Astrocyte (in vitro differentiated cells and primary cell): ENCODE results near the gene C10orf67.
A peak's percentile ranks its signal among the peaks of the same experiment; 100 is the strongest.

ENCODE experiments used
- EZH2 ChIP-seq: IDR thresholded peaks from 2 replicates; pipeline ENCODE4 v1.6.1; 2012; ENCODE audit warnings: mild to moderate bottlenecking, low read length, inconsistent platforms; ENCODE audit not compliant: insufficient read depth
- TF ChIP-seq, protein P1 (sequence below): IDR thresholded peaks from 2 replicates; pipeline ENCODE4 v1.5.1; 2011; ENCODE audit warnings: low read depth, mild to moderate bottlenecking, inconsistent platforms, low read length, moderate library complexity; ENCODE audit not compliant: insufficient read depth

DNA sequence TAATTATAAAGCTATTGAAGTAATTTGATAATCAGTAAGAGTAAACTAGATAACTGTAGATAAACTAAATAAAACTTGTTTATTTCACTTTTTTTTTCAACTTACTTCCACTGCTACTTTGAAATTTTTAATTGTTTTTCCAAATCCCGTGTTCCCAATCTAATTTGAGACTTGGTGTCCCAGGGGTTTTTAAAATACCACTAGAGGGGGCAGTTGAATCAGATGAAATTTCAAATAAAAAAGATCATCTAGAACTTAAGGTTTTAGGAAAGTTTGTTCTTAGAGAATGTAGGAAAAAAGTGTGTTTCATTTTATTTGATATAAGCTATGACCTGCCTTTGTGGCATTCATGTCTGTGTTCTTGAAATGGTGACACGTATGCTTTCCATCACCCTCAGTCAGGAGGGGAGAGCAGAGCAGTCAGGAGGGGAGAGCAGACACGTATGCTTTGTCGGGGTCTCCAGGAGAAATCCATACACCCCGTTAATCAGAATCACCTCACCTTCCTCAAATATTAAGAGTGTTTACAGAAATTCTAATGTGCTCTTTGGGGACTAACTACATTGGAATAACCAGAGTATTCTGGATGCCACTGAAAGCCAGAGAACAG lies 49.9 kb downstream of the C10orf67 start:
- TF ChIP-seq, protein P1, sequence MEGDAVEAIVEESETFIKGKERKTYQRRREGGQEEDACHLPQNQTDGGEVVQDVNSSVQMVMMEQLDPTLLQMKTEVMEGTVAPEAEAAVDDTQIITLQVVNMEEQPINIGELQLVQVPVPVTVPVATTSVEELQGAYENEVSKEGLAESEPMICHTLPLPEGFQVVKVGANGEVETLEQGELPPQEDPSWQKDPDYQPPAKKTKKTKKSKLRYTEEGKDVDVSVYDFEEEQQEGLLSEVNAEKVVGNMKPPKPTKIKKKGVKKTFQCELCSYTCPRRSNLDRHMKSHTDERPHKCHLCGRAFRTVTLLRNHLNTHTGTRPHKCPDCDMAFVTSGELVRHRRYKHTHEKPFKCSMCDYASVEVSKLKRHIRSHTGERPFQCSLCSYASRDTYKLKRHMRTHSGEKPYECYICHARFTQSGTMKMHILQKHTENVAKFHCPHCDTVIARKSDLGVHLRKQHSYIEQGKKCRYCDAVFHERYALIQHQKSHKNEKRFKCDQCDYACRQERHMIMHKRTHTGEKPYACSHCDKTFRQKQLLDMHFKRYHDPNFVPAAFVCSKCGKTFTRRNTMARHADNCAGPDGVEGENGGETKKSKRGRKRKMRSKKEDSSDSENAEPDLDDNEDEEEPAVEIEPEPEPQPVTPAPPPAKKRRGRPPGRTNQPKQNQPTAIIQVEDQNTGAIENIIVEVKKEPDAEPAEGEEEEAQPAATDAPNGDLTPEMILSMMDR = peak; percentile 38
- TF ChIP-seq EZH2 = no peak
